H1 (cell line): ENCODE results near the gene CLCF1. TPM values are rescaled to one million over a fixed set of nuclear protein-coding genes. Genes with fewer than 3 reads are reported as not detected.
A peak's percentile ranks its signal among the peaks of the same experiment; 100 is the strongest.

Experiments
- CTCF ChIA-PET: fragments of 300-600 bp; sonication (Branson Sonifier 250); formaldehyde crosslinking; loops from one replicate; lab custom pipeline; 2021; ENCODE audit not compliant: partially characterized antibody; lab: Charles Lee
- POLR2A ChIA-PET: fragments of 300-600 bp; sonication (Branson Sonifier 250); formaldehyde crosslinking; loops from one replicate; lab custom pipeline; 2021; ENCODE audit warnings: inconsistent platforms; ENCODE audit not compliant: partially characterized antibody; lab: Charles Lee
- DNase-seq, 2 experiments: peaks; one replicate each; pipeline versions ENCODE4 v3.0.0 to v3.0.0-alpha.2; 2010 to 2022; ENCODE audit warnings: low spot score in 2 of 2, low read depth in 1 of 2, mixed read lengths in 1 of 2
- FAIRE-seq: peaks from 2 replicates; lab custom pipeline; 2011; peaks lifted over from hg19 to GRCh38; lab: Jason Lieb, UNC
- H2AFZ ChIP-seq: 2 replicates; pipeline ENCODE4 v1.8.1; 2012; ENCODE audit warnings: low read length, inconsistent platforms
- H2AK5ac ChIP-seq: 2 replicates; pipeline ENCODE4 v1.6.1; 2013; ENCODE audit warnings: low read depth, low read length
- H2BK120ac ChIP-seq: replicated peaks from 2 replicates; pipeline ENCODE3; 2013; ENCODE audit warnings: low read depth, low read length, inconsistent platforms
- H2BK12ac ChIP-seq: 2 replicates; pipeline ENCODE4 v1.6.1; 2013; ENCODE audit warnings: low read depth, low read length
- H2BK15ac ChIP-seq: 2 replicates; pipeline ENCODE4 v1.6.1; 2013; ENCODE audit warnings: low read length
- H2BK20ac ChIP-seq: 2 replicates; pipeline ENCODE4 v1.6.1; 2013; ENCODE audit warnings: low read length
- H2BK5ac ChIP-seq: 2 replicates; pipeline ENCODE4 v1.6.1; 2013; ENCODE audit warnings: low read depth, low read length
- H3K14ac ChIP-seq: 2 replicates; pipeline ENCODE4 v1.6.1; 2013; ENCODE audit warnings: inconsistent platforms; ENCODE audit not compliant: insufficient read length
- H3K18ac ChIP-seq: 2 replicates; pipeline ENCODE4 v1.6.1; 2013; ENCODE audit warnings: low read length; ENCODE audit errors: extremely low read depth
- H3K23ac ChIP-seq: 2 replicates; pipeline ENCODE4 v1.6.1; 2013; ENCODE audit warnings: inconsistent platforms; ENCODE audit not compliant: insufficient read length
- H3K23me2 ChIP-seq: 2 replicates; pipeline ENCODE4 v1.6.1; 2013; ENCODE audit warnings: low read depth, low read length
- H3K27ac ChIP-seq: 2 replicates; pipeline ENCODE4 v1.6.1; 2011; ENCODE audit warnings: low read depth, low read length, inconsistent platforms
- H3K27me3 ChIP-seq, 4 experiments: replicated peaks in 1 of 4; 1 replicate in 1 of 4; 2 replicates in 3 of 4; pipeline versions ENCODE4 v1.6.1 to v1.8.1; 2011 to 2013; ENCODE audit warnings: low read length in 3 of 4, mild to moderate bottlenecking in 3 of 4, inconsistent platforms in 2 of 4, mixed read lengths in 2 of 4, moderate library complexity in 1 of 4; ENCODE audit not compliant: control insufficient read depth in 3 of 4, insufficient read depth in 3 of 4; ENCODE audit errors: extremely low read depth in 1 of 4
- H3K36me3 ChIP-seq, 4 experiments: 2 replicates each; pipeline versions ENCODE4 v1.6.1 to v1.8.1; 2011 to 2013; ENCODE audit warnings: mild to moderate bottlenecking in 4 of 4, low read length in 3 of 4, moderate library complexity in 2 of 4, control low read depth in 1 of 4, inconsistent platforms in 1 of 4; ENCODE audit not compliant: insufficient read depth in 4 of 4, control insufficient read depth in 2 of 4
- H3K4ac ChIP-seq: replicated peaks from 2 replicates; pipeline ENCODE3; 2013; ENCODE audit warnings: low read length, low read depth, mixed read lengths, inconsistent platforms; ENCODE audit not compliant: insufficient read length
- H3K4me1 ChIP-seq, 4 experiments: replicated peaks in 1 of 4; 1 replicate in 1 of 4; 2 replicates in 3 of 4; pipeline versions ENCODE4 v1.6.1 to v1.8.1; 2011 to 2013; ENCODE audit warnings: low read length in 3 of 4, inconsistent platforms in 2 of 4, mixed read lengths in 1 of 4; ENCODE audit not compliant: insufficient read depth in 4 of 4, control insufficient read depth in 3 of 4
- H3K4me2 ChIP-seq, 2 experiments: 2 replicates each; pipeline versions ENCODE4 v1.6.1 to v1.8.1; 2011 to 2013; ENCODE audit warnings: low read depth in 2 of 2, low read length in 2 of 2, control low read depth in 1 of 2, inconsistent platforms in 1 of 2, mild to moderate bottlenecking in 1 of 2; ENCODE audit not compliant: insufficient read depth in 1 of 2
- H3K4me3 ChIP-seq, 4 experiments: fragments of 200-600, 300-600 bp in 1 of 4; sonication (generic), shearing (Covaris generic), sonication (Bioruptor Twin) in 1 of 4; 2 replicates each; pipeline versions ENCODE4 v1.5.1 to v1.8.1; 2011 to 2016; ENCODE audit warnings: low read length in 4 of 4, low read depth in 3 of 4, control low read depth in 2 of 4, inconsistent platforms in 2 of 4, mild to moderate bottlenecking in 2 of 4, mixed read lengths in 1 of 4, moderate library complexity in 1 of 4; ENCODE audit not compliant: insufficient read depth in 2 of 4; ENCODE audit errors: extremely low read depth in 1 of 4
- H3K56ac ChIP-seq: replicated peaks from 2 replicates; pipeline ENCODE3; 2013; ENCODE audit warnings: low read depth, mild to moderate bottlenecking, mixed read lengths, low read length, inconsistent platforms; ENCODE audit not compliant: insufficient read length
- H3K79me1 ChIP-seq: 2 replicates; pipeline ENCODE4 v1.6.1; 2013; ENCODE audit warnings: low read depth, low read length, control low read depth
- H3K79me2 ChIP-seq, 2 experiments: 2 replicates each; pipeline versions ENCODE4 v1.6.1 to v1.8.1; 2012 to 2013; ENCODE audit warnings: low read length in 2 of 2, mild to moderate bottlenecking in 2 of 2, inconsistent platforms in 1 of 2; ENCODE audit not compliant: insufficient read depth in 2 of 2, control insufficient read depth in 1 of 2
- H3K9ac ChIP-seq, 4 experiments: replicated peaks in 1 of 4; 1 replicate in 1 of 4; 2 replicates in 3 of 4; pipeline versions ENCODE4 v1.6.1 to v1.8.1; 2011 to 2013; ENCODE audit warnings: low read depth in 3 of 4, low read length in 3 of 4, control low read depth in 2 of 4, mild to moderate bottlenecking in 2 of 4, moderate library complexity in 2 of 4, inconsistent platforms in 1 of 4; ENCODE audit errors: extremely low read depth in 1 of 4
- H3K9me3 ChIP-seq, 2 experiments: 2 replicates each; pipeline versions ENCODE4 v1.6.1 to v1.8.1; 2012 to 2013; ENCODE audit warnings: mild to moderate bottlenecking in 2 of 2, moderate library complexity in 2 of 2, control low read depth in 1 of 2, inconsistent platforms in 1 of 2, low read depth in 1 of 2, low read length in 1 of 2, mixed read lengths in 1 of 2; ENCODE audit not compliant: insufficient read depth in 2 of 2
- H4K20me1 ChIP-seq, 2 experiments: replicated peaks in 1 of 2; 2 replicates each; pipeline versions ENCODE3 to v1.8.1; 2011 to 2013; ENCODE audit warnings: inconsistent platforms in 2 of 2, low read length in 2 of 2, mild to moderate bottlenecking in 1 of 2; ENCODE audit not compliant: insufficient read depth in 2 of 2, control insufficient read depth in 1 of 2
- H4K5ac ChIP-seq: 2 replicates; pipeline ENCODE4 v1.6.1; 2013; ENCODE audit warnings: low read length, low read depth, mixed read lengths, inconsistent platforms; ENCODE audit not compliant: insufficient read length
- H4K8ac ChIP-seq: 2 replicates; pipeline ENCODE4 v1.8.0; 2013; ENCODE audit warnings: mild to moderate bottlenecking, moderate library complexity, low read length, inconsistent platforms; ENCODE audit not compliant: insufficient read depth; ENCODE audit errors: extremely low read depth
- H4K91ac ChIP-seq: replicated peaks from 2 replicates; pipeline ENCODE3; 2013; ENCODE audit warnings: low read length, mixed read lengths, inconsistent platforms; ENCODE audit not compliant: insufficient read length
- ATF3 ChIP-seq: IDR thresholded peaks from 2 replicates; pipeline ENCODE4 v1.6.1; 2011; ENCODE audit warnings: low read depth, mild to moderate bottlenecking, low read length; ENCODE audit not compliant: insufficient read depth
- WGBS, 2 experiments: shearing (Covaris generic) in 1 of 2; methylation state at CpG; one replicate each; pipeline versions ENCODE4 v1.1.6 to v1.1.7; 2013 to 2015; ENCODE audit warnings: low lambda C conversion rate in 2 of 2, mixed read lengths in 2 of 2, inconsistent platforms in 1 of 2, low coverage in 1 of 2, missing lambda C conversion rate in 1 of 2; ENCODE audit not compliant: insufficient replicate concordance in 2 of 2, insufficient coverage in 1 of 2, insufficient read length in 1 of 2; ENCODE audit errors: extremely low coverage in 1 of 2, missing lambda C conversion rate in 1 of 2; 5-methylcytosine and 5-hydroxymethylcytosine counted together
- polyA plus RNA-seq, 7 experiments: library from polyadenylated mRNA; depleted of rRNA in 3 of 7; stranded (reverse) in 5 of 7; unstranded in 2 of 7; fragments of >200 nt in 5 of 7; fragments of 200-250 nt in 2 of 7; gene quantifications; 1 replicate in 5 of 7; 2 replicates in 1 of 7; 4 replicates in 1 of 7; pipeline versions ENCODE4 v1.2.1 to v1.2.3, GENCODE V29; 2011 to 2013; ENCODE audit warnings: missing spikeins in 2 of 7, mixed read lengths in 2 of 7
- total RNA-seq: library from RNA; stranded (reverse); fragmentation: NEBNext Ultra II Directional; extraction: Animal tissue kit (Norgen Biotek cat#: 25700); gene quantifications from 2 replicates; pipeline ENCODE4 v1.2.1, GENCODE V29; 2021

CLCF1 gene
- total and polyA plus RNA-seq, 2 of the 8 experiments (the other 6 are each of a cell fraction or from before 2014, with no cell fraction given), result 0.32 to 1.2 TPM

GRCh38 chr11:67349928-67350465 lies 23.4 kb downstream of the CLCF1 start:
- Histone ChIP-seq H3K14ac (no peak overlapping the region), H3K56ac (no peak overlapping the region), H3K4me2 (no peak overlapping the region), H3K27me3 (no peaks in the 10 kb centered on the region), H3K79me2 (no peaks in the 10 kb centered on the region), H2AFZ (no peak overlapping the region), H4K20me1 (peaks cover 0 to 3% of the 10 kb centered on the region in 2 experiments), H3K9me3 (no peaks in the 10 kb centered on the region), H2BK5ac (no peak overlapping the region; the same call in 1 of the 2 replicates), H2BK15ac (no peak overlapping the region), H3K23ac (no peak overlapping the region), H3K18ac (no peak overlapping the region), H3K23me2 (peaks cover 8% of the 10 kb centered on the region; the same call in 1 of the 2 replicates), H3K79me1 (peaks cover 2% of the 10 kb centered on the region; the same call in 1 of the 2 replicates), H2AK5ac (no peak overlapping the region), H3K36me3 (no peaks in the 10 kb centered on the region), H4K91ac (no peak overlapping the region), H4K8ac (no peak overlapping the region), H3K4me1 (peaks cover 0 to 18% (median 13%) of the 10 kb centered on the region in 4 experiments; a peak in 6 of 7 replicates), H2BK120ac (no peak overlapping the region), H3K9ac (no peak overlapping the region), H2BK12ac (0 out of 2 replicates have a peak overlapping the region, but pooled peaks have one; percentile 10), H3K27ac (no peak overlapping the region), H2BK20ac (no peak overlapping the region), H3K4me3 (no peak overlapping the region), H3K4ac (no peak overlapping the region), H4K5ac (no peak overlapping the region)
- DNase-seq (no peak), FAIRE-seq (no peak)
- ChIA-PET CTCF (interaction anchor here (0.9 to 20.0 kb wide), 8 partner anchors 12 to 266 kb away, joined by 3 to 1305 read pairs (median 19); partner anchors contain the start of genes CLCF1, PPP1CA, RAD9A and TBC1D10C), POLR2A (interaction anchor here (0.6 to 2.5 kb wide), 4 partner anchors 33 to 237 kb away, joined by 3 to 8 read pairs (median 3); partner anchors contain the start of gene RAD9A)
- 89% methylated on average over 4 of the region's 4 CpGs; no CpG with 5 or more reads in 1 of the 2 experiments for WGBS, 2 experiments
- TF ChIP-seq ATF3, result no peak
